Measurements from ENCODE around the gene EIF2S2. TPM values are rescaled to one million over a fixed set of nuclear protein-coding genes. Genes with fewer than 3 reads are reported as not detected.

Gene EIF2S2
- total and polyA plus RNA-seq, 5 donors from 2014 or later = 21.1 to 29.0 (median 23.2) TPM

DNA sequence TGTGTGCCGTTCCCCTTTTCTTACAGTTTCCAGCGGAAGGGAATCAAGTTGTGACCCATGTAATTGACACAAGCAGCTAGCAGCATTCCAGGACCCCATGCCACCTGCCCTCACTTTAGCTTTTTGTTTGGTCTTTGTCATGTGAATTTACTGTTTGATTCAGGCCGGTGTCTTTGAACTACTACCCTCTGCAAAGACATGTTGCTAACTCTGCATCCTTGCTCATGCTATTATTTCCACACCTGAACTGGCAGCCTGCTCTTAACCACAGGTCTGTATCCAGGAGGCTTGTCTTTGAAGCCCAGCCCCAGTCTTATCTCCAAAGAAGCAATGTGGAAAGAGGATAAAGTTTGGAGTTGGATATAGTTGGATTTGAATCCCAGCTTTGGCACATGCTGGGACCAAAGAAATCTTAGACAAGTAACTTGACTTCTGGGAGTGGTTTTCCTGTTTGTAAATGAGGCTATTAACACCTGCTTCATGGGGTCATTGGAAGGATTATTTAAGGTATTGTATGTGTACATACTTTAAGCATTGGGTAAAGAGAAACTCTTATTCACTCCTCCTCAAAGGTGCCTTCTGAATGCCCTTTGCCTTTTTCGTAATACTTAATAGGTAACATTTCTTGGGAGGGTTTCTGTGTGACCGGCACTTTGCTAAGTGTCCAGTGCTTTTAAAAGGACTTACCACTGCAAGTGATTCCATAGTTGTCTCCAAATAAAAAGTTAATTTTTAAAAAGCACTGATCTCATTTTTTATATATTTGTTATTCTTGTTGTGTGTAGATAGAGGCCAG is 65.9 kb downstream of the EIF2S2 start:
- Histone ChIP-seq H3K27ac (ENCODE audit: insufficient read depth, low read length, poor library complexity, severe bottlenecking) (no peak overlapping the region), H3K27me3 (ENCODE audit: control insufficient read depth, insufficient read depth, low read length) (no peaks in the 10 kb centered on the region), H3K36me3 (ENCODE audit: control insufficient read depth, insufficient read depth, low read length) (peaks cover 25% of the 10 kb centered on the region), H3K4me3 (ENCODE audit: low read depth, low read length) (no peak overlapping the region), H3K9me3 (ENCODE audit: control insufficient read depth in 2 of 2, low read length in 2 of 2) (no peaks in the 10 kb centered on the region), H3K4me1 (ENCODE audit: control insufficient read depth, insufficient read depth, low read length, poor library complexity, severe bottlenecking) (peaks cover 37% of the 10 kb centered on the region)
- no peaks in the 10 kb centered on the region for H3K9me3 Mint-ChIP-seq
- H3K36me3 Mint-ChIP-seq = peaks cover 10% of the 10 kb centered on the region
- ATAC-seq (ENCODE audit: low read depth in 2 of 2) (no peak), DNase-seq (no peak)
- H3K4me1 Mint-ChIP-seq = peaks cover 40 to 93% (median 79%) of the 10 kb centered on the region in 4 donors
- H3K27ac Mint-ChIP-seq = peak overlapping the region; percentile 57 to 84 (median 60)
- no peaks in the 10 kb centered on the region for H3K27me3 Mint-ChIP-seq
- H3K4me3 Mint-ChIP-seq = peak overlapping the region in 2 of 4 donors; percentile 4 to 30

- peaks cover 32% of the 10 kb centered on the region for H3K4me1 ChIP-seq (ENCODE audit: control insufficient read depth, insufficient read depth, low read length, poor library complexity, severe bottlenecking)
- H3K4me1 Mint-ChIP-seq = peaks cover 47 to 93% (median 79%) of the 10 kb centered on the region in 4 donors
- H3K36me3 Mint-ChIP-seq = peaks cover 10% of the 10 kb centered on the region
Observed at GRCh38 chr20:34045294-34045693, 66.7 kb downstream of the EIF2S2 start.

GRCh38 chr20:34043025-34043424 is 69.0 kb downstream of the EIF2S2 start:
- DNase-seq (no peak), ATAC-seq (ENCODE audit: low read depth in 2 of 2) (no peak)
- Mint-ChIP-seq H3K36me3 (peaks cover 10% of the 10 kb centered on the region), H3K9me3 (no peaks in the 10 kb centered on the region), H3K27me3 (no peaks in the 10 kb centered on the region), H3K27ac (peak overlapping the region; percentile 72 to 78 (median 72)), H3K4me1 (peaks cover 40 to 96% (median 75%) of the 10 kb centered on the region in 4 donors), H3K4me3 (peak overlapping the region in 1 of 4 donors; percentile 7)
- Histone ChIP-seq H3K9me3 (ENCODE audit: control insufficient read depth in 2 of 2, low read length in 2 of 2) (no peaks in the 10 kb centered on the region), H3K36me3 (ENCODE audit: control insufficient read depth, insufficient read depth, low read length) (peaks cover 25% of the 10 kb centered on the region), H3K4me1 (ENCODE audit: control insufficient read depth, insufficient read depth, low read length, poor library complexity, severe bottlenecking) (peaks cover 28% of the 10 kb centered on the region), H3K4me3 (ENCODE audit: low read depth, low read length) (no peak overlapping the region), H3K27ac (ENCODE audit: insufficient read depth, low read length, poor library complexity, severe bottlenecking) (peak overlapping the region; percentile 16), H3K27me3 (ENCODE audit: control insufficient read depth, insufficient read depth, low read length) (no peaks in the 10 kb centered on the region)

More at GRCh38 chr20:34045294-34045693, 66.7 kb downstream of the EIF2S2 start:
- no peaks in the 10 kb centered on the region for H3K9me3 ChIP-seq (ENCODE audit: control insufficient read depth in 2 of 2, low read length in 2 of 2)
- Mint-ChIP-seq H3K27ac (peak overlapping the region in 1 of 3 donors; percentile 12), H3K9me3 (no peaks in the 10 kb centered on the region), H3K4me3 (peak overlapping the region in 1 of 4 donors; percentile 22), H3K27me3 (no peaks in the 10 kb centered on the region)
- DNase-seq = no peak
- H3K27ac ChIP-seq (ENCODE audit: insufficient read depth, low read length, poor library complexity, severe bottlenecking) = no peak overlapping the region
- no peak for ATAC-seq (ENCODE audit: low read depth in 2 of 2)
- no peak overlapping the region for H3K4me3 ChIP-seq (ENCODE audit: low read depth, low read length)
- H3K27me3 ChIP-seq (ENCODE audit: control insufficient read depth, insufficient read depth, low read length) = no peaks in the 10 kb centered on the region
- peaks cover 25% of the 10 kb centered on the region for H3K36me3 ChIP-seq (ENCODE audit: control insufficient read depth, insufficient read depth, low read length)

DNA sequence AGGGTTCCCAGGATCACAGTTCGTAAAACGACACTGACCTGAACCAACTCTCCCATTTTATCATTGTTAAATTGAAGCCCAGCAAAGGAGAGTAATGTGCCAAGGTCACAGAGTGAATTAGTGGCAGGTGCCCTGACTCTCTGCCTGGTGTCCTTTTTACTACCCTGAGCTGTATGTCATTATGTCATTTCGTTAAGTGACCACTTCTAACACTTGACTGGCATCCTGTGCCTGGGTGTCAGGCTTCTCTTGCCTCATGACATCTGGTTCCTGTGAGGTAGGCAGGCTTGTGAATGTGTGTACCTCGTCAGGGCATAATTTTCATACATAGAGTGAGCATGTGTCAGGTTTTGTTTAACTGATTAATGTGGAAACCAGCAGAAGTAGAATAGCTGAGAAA is 69.8 kb downstream of the EIF2S2 start:
- DNase-seq = peak in 2 of 3 donors; percentile 7 to 15
- no peaks in the 10 kb centered on the region for H3K27me3 ChIP-seq (ENCODE audit: control insufficient read depth, insufficient read depth, low read length)
- H3K4me3 ChIP-seq (ENCODE audit: low read depth, low read length) = no peak overlapping the region
- no peak overlapping the region for H3K27ac ChIP-seq (ENCODE audit: insufficient read depth, low read length, poor library complexity, severe bottlenecking)
- H3K9me3 Mint-ChIP-seq = no peaks in the 10 kb centered on the region
- H3K36me3 ChIP-seq (ENCODE audit: control insufficient read depth, insufficient read depth, low read length) = peaks cover 19% of the 10 kb centered on the region
- H3K4me3 Mint-ChIP-seq = no peak overlapping the region
- no peaks in the 10 kb centered on the region for H3K27me3 Mint-ChIP-seq
- peak; percentile 33 to 44 for ATAC-seq (ENCODE audit: low read depth in 2 of 2)
- H3K4me1 ChIP-seq (ENCODE audit: control insufficient read depth, insufficient read depth, low read length, poor library complexity, severe bottlenecking) = peaks cover 34% of the 10 kb centered on the region
- H3K36me3 Mint-ChIP-seq = peaks cover 10% of the 10 kb centered on the region
- peaks cover 40 to 96% (median 73%) of the 10 kb centered on the region in 4 donors for H3K4me1 Mint-ChIP-seq
- peak overlapping the region in 2 of 3 donors; percentile 39 to 72 for H3K27ac Mint-ChIP-seq
- H3K9me3 ChIP-seq (ENCODE audit: control insufficient read depth in 2 of 2, low read length in 2 of 2) = no peaks in the 10 kb centered on the region

DNA sequence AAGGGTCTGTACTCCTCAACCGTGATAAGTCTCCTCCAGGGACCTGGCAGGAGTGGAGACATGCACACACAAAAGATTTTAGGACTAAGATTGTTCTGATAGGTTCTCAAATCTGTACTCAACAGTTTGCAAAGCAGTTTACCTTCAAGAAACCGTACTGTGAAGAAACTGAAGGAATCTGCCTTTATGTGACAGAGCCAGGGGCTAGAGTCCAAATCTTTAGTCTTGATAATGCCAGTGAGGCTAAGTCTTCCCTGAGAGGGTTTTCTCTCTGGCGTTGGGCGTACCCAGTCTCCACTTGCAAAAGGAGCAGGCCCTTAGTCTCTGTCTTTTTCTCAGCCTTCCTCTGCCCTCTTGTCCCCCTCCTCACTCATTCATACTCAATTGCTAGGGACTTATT is 70.8 kb downstream of the EIF2S2 start:
- Histone ChIP-seq H3K27ac (ENCODE audit: insufficient read depth, low read length, poor library complexity, severe bottlenecking) (no peak overlapping the region), H3K27me3 (ENCODE audit: control insufficient read depth, insufficient read depth, low read length) (no peaks in the 10 kb centered on the region), H3K4me1 (ENCODE audit: control insufficient read depth, insufficient read depth, low read length, poor library complexity, severe bottlenecking) (peaks cover 38% of the 10 kb centered on the region), H3K36me3 (ENCODE audit: control insufficient read depth, insufficient read depth, low read length) (peaks cover 15% of the 10 kb centered on the region), H3K9me3 (ENCODE audit: control insufficient read depth in 2 of 2, low read length in 2 of 2) (no peaks in the 10 kb centered on the region), H3K4me3 (ENCODE audit: low read depth, low read length) (no peak overlapping the region)
- H3K4me1 Mint-ChIP-seq = peaks cover 42 to 97% (median 77%) of the 10 kb centered on the region in 4 donors
- H3K27ac Mint-ChIP-seq = peak overlapping the region in 2 of 3 donors; percentile 42 to 72
- H3K27me3 Mint-ChIP-seq = no peaks in the 10 kb centered on the region
- no peaks in the 10 kb centered on the region for H3K9me3 Mint-ChIP-seq
- ATAC-seq (ENCODE audit: low read depth in 2 of 2) = no peak
- no peak overlapping the region for H3K4me3 Mint-ChIP-seq
- no peak for DNase-seq
- H3K36me3 Mint-ChIP-seq = peaks cover 10% of the 10 kb centered on the region

DNA sequence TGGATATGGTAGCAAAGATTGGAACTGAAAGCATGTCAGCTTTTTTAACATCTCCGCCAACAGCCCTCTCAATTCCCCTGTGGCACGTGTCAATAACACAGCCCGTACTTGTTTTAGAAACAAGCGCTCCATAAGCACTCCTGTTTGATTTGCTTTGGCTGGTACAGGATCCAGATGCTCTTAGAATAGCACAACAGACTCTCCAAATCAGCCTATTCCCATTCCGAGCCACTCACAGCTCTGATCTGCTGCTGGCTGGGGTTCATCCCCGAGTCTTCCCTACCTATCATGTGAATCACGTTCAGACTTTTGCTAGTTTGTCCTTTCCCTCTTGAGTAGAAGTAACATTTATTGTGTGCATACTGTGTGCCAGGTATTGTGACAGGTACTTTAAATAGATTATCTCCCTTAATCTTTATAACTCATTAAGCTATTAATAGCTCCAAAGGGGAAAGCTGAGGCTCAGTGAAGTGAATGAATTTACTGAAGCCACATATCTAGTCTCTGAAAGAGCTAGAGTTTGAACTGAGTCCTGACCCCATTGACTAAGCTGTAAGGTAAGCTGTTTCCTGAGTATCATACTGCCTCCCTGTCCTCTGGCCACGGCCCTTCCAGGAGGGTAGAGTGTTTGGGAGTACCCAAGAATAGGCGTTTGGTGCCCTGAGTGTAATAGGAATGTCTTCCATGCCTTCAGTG is 71.6 kb downstream of the EIF2S2 start:
- H3K27me3 Mint-ChIP-seq = no peaks in the 10 kb centered on the region
- no peak overlapping the region for H3K27ac ChIP-seq (ENCODE audit: insufficient read depth, low read length, poor library complexity, severe bottlenecking)
- ATAC-seq (ENCODE audit: low read depth in 2 of 2) = no peak
- DNase-seq = no peak
- no peaks in the 10 kb centered on the region for H3K27me3 ChIP-seq (ENCODE audit: control insufficient read depth, insufficient read depth, low read length)
- no peak overlapping the region for H3K4me3 Mint-ChIP-seq
- H3K27ac Mint-ChIP-seq = peak overlapping the region in 2 of 3 donors; percentile 31 to 72
- H3K4me3 ChIP-seq (ENCODE audit: low read depth, low read length) = no peak overlapping the region
- no peaks in the 10 kb centered on the region for H3K9me3 ChIP-seq (ENCODE audit: control insufficient read depth in 2 of 2, low read length in 2 of 2)
- peaks cover 12% of the 10 kb centered on the region for H3K36me3 ChIP-seq (ENCODE audit: control insufficient read depth, insufficient read depth, low read length)
- H3K4me1 ChIP-seq (ENCODE audit: control insufficient read depth, insufficient read depth, low read length, poor library complexity, severe bottlenecking) = peaks cover 40% of the 10 kb centered on the region
- H3K9me3 Mint-ChIP-seq = no peaks in the 10 kb centered on the region
- peaks cover 6% of the 10 kb centered on the region for H3K36me3 Mint-ChIP-seq
- H3K4me1 Mint-ChIP-seq = peaks cover 42 to 97% (median 77%) of the 10 kb centered on the region in 4 donors
